Gastrocnemius medialis (tissue), 4 donors: Measurements from ENCODE around the gene PDCD11. TPM values are rescaled to one million over a fixed set of nuclear protein-coding genes. Genes with fewer than 3 reads are reported as not detected.

ENCODE experiments used
- ATAC-seq, 2 donors: fragments of 150-250 bp; one replicate each; pipeline ENCODE4 v1.9.1; 2016
- DNase-seq, 2 donors: peaks; one replicate each; pipeline ENCODE4 v3.0.0-alpha.2; 2019
- H3K27ac ChIP-seq, 4 donors: fragments of 200-600 bp; sonication (generic); 1 replicate in 1 of 4; 2 replicates in 3 of 4; pipeline ENCODE4 v1.5.1; 2016 to 2018; ENCODE audit warnings: mild to moderate bottlenecking in 2 of 4, moderate library complexity in 1 of 4
- H3K27me3 ChIP-seq, 3 donors: fragments of 200-600 bp; sonication (generic) in 2 of 3; 1 replicate in 1 of 3; 2 replicates in 2 of 3; pipeline versions ENCODE4 v1.5.1 to v1.6.0; 2016 to 2019; ENCODE audit warnings: mild to moderate bottlenecking in 1 of 3, moderate library complexity in 1 of 3
- H3K36me3 ChIP-seq, 2 donors: fragments of 200-600 bp; sonication (generic) in 1 of 2; one replicate each; pipeline ENCODE4 v1.5.1; 2017 to 2018
- H3K4me1 ChIP-seq, 2 donors: fragments of 200-600 bp; sonication (generic) in 1 of 2; one replicate each; pipeline ENCODE4 v1.5.1; 2016 to 2017; ENCODE audit warnings: mild to moderate bottlenecking in 2 of 2
- H3K4me3 ChIP-seq, 4 donors: fragments of 200-600 bp; sonication (generic) in 3 of 4; 1 replicate in 1 of 4; 2 replicates in 3 of 4; pipeline ENCODE4 v1.5.1; 2016 to 2019; ENCODE audit warnings: mild to moderate bottlenecking in 2 of 4
- H3K9me3 ChIP-seq, 3 donors: fragments of 200-600 bp; sonication (generic) in 2 of 3; 1 replicate in 1 of 3; 2 replicates in 2 of 3; pipeline ENCODE4 v1.5.1; 2016 to 2019
- POLR2A ChIP-seq, 2 donors: fragments of 450-650 bp; IDR thresholded peaks; one replicate each; pipeline ENCODE4 v1.6.1; 2017; ENCODE audit warnings: antibody characterized with exemption in 2 of 2, mild to moderate bottlenecking in 2 of 2, moderate library complexity in 2 of 2
- in situ Hi-C, 4 donors: fragments of 200-750 bp; cut with MboI; loops; one replicate each; pipeline versions ENCODE4 v1.15.0 to v1.8.0; 2017; ENCODE audit warnings: low sequenced_read_pairs in 4 of 4
- intact Hi-C: fragments of 100-400 bp; cut with DNase I; formaldehyde crosslinking; loops from one replicate; pipeline ENCODE4 v1.15.1; 2023; ENCODE audit warnings: low total_unique reads
- total RNA-seq, 4 donors: library from RNA; depleted of rRNA; stranded (reverse); fragments of >200 nt; gene quantifications; one replicate each; pipeline versions ENCODE4 v1.1.0 to v1.2.3, GENCODE V29; 2016
- TF ChIP-seq, protein P1 (sequence below), 5 experiments: fragments of 450-650 bp in 3 of 5; fragments of 200-600 bp in 2 of 5; sonication (generic) in 2 of 5; IDR thresholded peaks in 4 of 5; conservative IDR thresholded peaks in 1 of 5; 1 replicate in 4 of 5; 2 replicates in 1 of 5; pipeline ENCODE4 v1.5.1; 2016 to 2019; ENCODE audit warnings: antibody characterized with exemption in 5 of 5, mild to moderate bottlenecking in 3 of 5, moderate library complexity in 3 of 5

Gene PDCD11
- total RNA-seq, 4 donors from 2014 or later: 16.7 to 22.7 (median 19.5) TPM

- H3K27me3 ChIP-seq: no peaks in the 10 kb centered on the region
- H3K9me3 ChIP-seq: no peaks in the 10 kb centered on the region
- no peaks in the 10 kb centered on the region for H3K36me3 ChIP-seq
- H3K4me3 ChIP-seq: no peak overlapping the region
- in situ Hi-C loops: no loop called here
- intact Hi-C loops: no loop called here
- DNase-seq (no peak), ATAC-seq (no peak)
- H3K4me1 ChIP-seq: no peaks in the 10 kb centered on the region
- no peak overlapping the region for H3K27ac ChIP-seq
- TF ChIP-seq, protein P1, sequence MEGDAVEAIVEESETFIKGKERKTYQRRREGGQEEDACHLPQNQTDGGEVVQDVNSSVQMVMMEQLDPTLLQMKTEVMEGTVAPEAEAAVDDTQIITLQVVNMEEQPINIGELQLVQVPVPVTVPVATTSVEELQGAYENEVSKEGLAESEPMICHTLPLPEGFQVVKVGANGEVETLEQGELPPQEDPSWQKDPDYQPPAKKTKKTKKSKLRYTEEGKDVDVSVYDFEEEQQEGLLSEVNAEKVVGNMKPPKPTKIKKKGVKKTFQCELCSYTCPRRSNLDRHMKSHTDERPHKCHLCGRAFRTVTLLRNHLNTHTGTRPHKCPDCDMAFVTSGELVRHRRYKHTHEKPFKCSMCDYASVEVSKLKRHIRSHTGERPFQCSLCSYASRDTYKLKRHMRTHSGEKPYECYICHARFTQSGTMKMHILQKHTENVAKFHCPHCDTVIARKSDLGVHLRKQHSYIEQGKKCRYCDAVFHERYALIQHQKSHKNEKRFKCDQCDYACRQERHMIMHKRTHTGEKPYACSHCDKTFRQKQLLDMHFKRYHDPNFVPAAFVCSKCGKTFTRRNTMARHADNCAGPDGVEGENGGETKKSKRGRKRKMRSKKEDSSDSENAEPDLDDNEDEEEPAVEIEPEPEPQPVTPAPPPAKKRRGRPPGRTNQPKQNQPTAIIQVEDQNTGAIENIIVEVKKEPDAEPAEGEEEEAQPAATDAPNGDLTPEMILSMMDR (IDR thresholded peaks at IDR 0.05 in 4 of 5, conservative IDR thresholded peaks at IDR 0.05 in 1 of 5): no peak
- no peak for TF ChIP-seq POLR2A (IDR thresholded peaks at IDR 0.05)
Observed at GRCh38 chr10:103459615-103460014, 63.2 kb downstream of the PDCD11 start.

GRCh38 chr10:103463499-103463898, 67.1 kb downstream of the PDCD11 start:
- in situ Hi-C loops: no loop called here
- Histone ChIP-seq H3K9me3 (no peaks in the 10 kb centered on the region), H3K27ac (no peak overlapping the region), H3K27me3 (no peaks in the 10 kb centered on the region), H3K36me3 (no peaks in the 10 kb centered on the region), H3K4me3 (no peak overlapping the region), H3K4me1 (no peaks in the 10 kb centered on the region)
- TF ChIP-seq, protein P1 (IDR thresholded peaks at IDR 0.05 in 4 of 5, conservative IDR thresholded peaks at IDR 0.05 in 1 of 5): no peak
- no peak for TF ChIP-seq POLR2A (IDR thresholded peaks at IDR 0.05)
- intact Hi-C loops: no loop called here
- ATAC-seq (no peak), DNase-seq (no peak)

GRCh38 chr10:103465411-103466179, 69.2 kb downstream of the PDCD11 start:
- no peaks in the 10 kb centered on the region for H3K27me3 ChIP-seq
- intact Hi-C loops: no loop called here
- in situ Hi-C loops: no loop called here
- H3K4me3 ChIP-seq: no peak overlapping the region
- H3K9me3 ChIP-seq: no peaks in the 10 kb centered on the region
- no peak overlapping the region for H3K27ac ChIP-seq
- no peak for TF ChIP-seq POLR2A (IDR thresholded peaks at IDR 0.05)
- TF ChIP-seq, protein P1 (IDR thresholded peaks at IDR 0.05 in 4 of 5, conservative IDR thresholded peaks at IDR 0.05 in 1 of 5): no peak
- no peaks in the 10 kb centered on the region for H3K36me3 ChIP-seq
- no peaks in the 10 kb centered on the region for H3K4me1 ChIP-seq
- no peak for DNase-seq
- ATAC-seq: no peak

GRCh38 chr10:103466734-103467133, 70.3 kb downstream of the PDCD11 start:
- DNase-seq: no peak
- Histone ChIP-seq H3K27ac (no peak overlapping the region), H3K9me3 (no peaks in the 10 kb centered on the region), H3K4me1 (no peaks in the 10 kb centered on the region), H3K27me3 (no peaks in the 10 kb centered on the region), H3K36me3 (no peaks in the 10 kb centered on the region), H3K4me3 (no peak overlapping the region)
- no peak for ATAC-seq
- intact Hi-C loops (no loop called here), in situ Hi-C loops (no loop called here)
- TF ChIP-seq POLR2A (IDR thresholded peaks at IDR 0.05): no peak
- TF ChIP-seq, protein P1 (IDR thresholded peaks at IDR 0.05 in 4 of 5, conservative IDR thresholded peaks at IDR 0.05 in 1 of 5): no peak
